Ammon's horn (tissue), 1 donor: ENCODE results near the gene C2CD2L.
"Not testable (repeated sequence)": the region's sequence is repeated elsewhere in the genome, so short reads cannot be mapped to it uniquely, and the experiment has no call there.

Experiments
- DNase-seq: peaks from one replicate; pipeline ENCODE4 v3.0.0-alpha.2; 2016; ENCODE audit warnings: low spot score

The C2CD2L gene

GRCh38 chr11:119093942-119094815 lies 13.0 kb upstream of the C2CD2L start:
- DNase-seq: peak; percentile 37

- DNase-seq: peak; percentile 90
Observed at GRCh38 chr11:119094816-119095065, 12.4 kb upstream of the C2CD2L start.

GRCh38 chr11:119095066-119095880 lies 11.9 kb upstream of the C2CD2L start:
- DNase-seq: peak; percentile 100

GRCh38 chr11:119099711-119100110 lies 7.4 kb upstream of the C2CD2L start:
- no peak for DNase-seq

GRCh38 chr11:119100246-119100970 lies 6.7 kb upstream of the C2CD2L start:
- DNase-seq: no peak

GRCh38 chr11:119100994-119101758 lies 6.0 kb upstream of the C2CD2L start:
- no peak for DNase-seq

- peak; percentile 97 for DNase-seq
Observed at GRCh38 chr11:119101759-119102423, 5.3 kb upstream of the C2CD2L start, which contains the start of gene DPAGT1. Gene DPAGT1 (minus strand): TSS chr11:119101853. CDS start chr11:119101655, 198 bp downstream.

GRCh38 chr11:119103161-119103664 lies 3.9 kb upstream of the C2CD2L start:
- not testable (repeated sequence) for DNase-seq

- peak; percentile 57 for DNase-seq
Observed at GRCh38 chr11:119103793-119104192, 3.4 kb upstream of the C2CD2L start.

- DNase-seq: no peak
Observed at GRCh38 chr11:119107538-119108145, 498 bp downstream of the C2CD2L start.

- peak; percentile 59 for DNase-seq
Observed at GRCh38 chr11:119108146-119108856, 1.2 kb downstream of the C2CD2L start.

GRCh38 chr11:119108857-119109221 lies 1.7 kb downstream of the C2CD2L start:
- no peak for DNase-seq

- no peak for DNase-seq
Observed at GRCh38 chr11:119109843-119110242, 2.7 kb downstream of the C2CD2L start.

GRCh38 chr11:119110439-119110838 lies 3.3 kb downstream of the C2CD2L start:
- no peak for DNase-seq

- DNase-seq: no peak
Observed at GRCh38 chr11:119111361-119111925, 4.3 kb downstream of the C2CD2L start.

GRCh38 chr11:119112314-119113020 lies 5.3 kb downstream of the C2CD2L start:
- no peak for DNase-seq

- DNase-seq: peak; percentile 59
Observed at GRCh38 chr11:119113716-119114115, 6.6 kb downstream of the C2CD2L start.

- no peak for DNase-seq
Observed at GRCh38 chr11:119114351-119114750, 7.2 kb downstream of the C2CD2L start.
